K562 (cell line): ENCODE data around the gene SZT2. TPM values are rescaled to one million over a fixed set of nuclear protein-coding genes. Genes with fewer than 3 reads are reported as not detected.
A peak's percentile ranks its signal among the peaks of the same experiment; 100 is the strongest.

Experiments used
- CXXC5 ChIP-seq: fragments of 250-450 bp; sonication (Bioruptor Pico); IDR thresholded peaks from 2 replicates; pipeline ENCODE4 v1.8.0; 2022; ENCODE audit warnings: inconsistent platforms, mild to moderate bottlenecking, moderate library complexity
- USF2 ChIP-seq: sonication (generic); formaldehyde crosslinking; IDR thresholded peaks from 2 replicates; pipeline ENCODE4 v1.5.0; 2020; ENCODE audit warnings: missing genetic modification reagents
- ZBTB33 ChIP-seq: sonication (generic); formaldehyde crosslinking; IDR thresholded peaks from 2 replicates; pipeline ENCODE4 v1.8.1; 2023; ENCODE audit warnings: mild to moderate bottlenecking, missing genetic modification reagents
- ZFX ChIP-seq: sonication (generic); formaldehyde crosslinking; IDR thresholded peaks from 2 replicates; pipeline ENCODE4 v1.8.0; 2022; ENCODE audit warnings: mild to moderate bottlenecking, missing genetic modification reagents, moderate library complexity
- polyA plus RNA-seq, 8 experiments: library from polyadenylated mRNA; depleted of rRNA in 4 of 8; stranded (reverse) in 5 of 8; unstranded in 3 of 8; fragments of >200 nt; fragmentation: Nextera tagmentation in 2 of 8; fragmentation: Illumina TruSeq in 1 of 8; extraction: Ambion mirVana in 2 of 8; extraction: Trizol in 1 of 8; gene quantifications; 2 replicates each; pipeline versions ENCODE4 v1.2.1 to v1.2.3, GENCODE V29; 2011 to 2014; ENCODE audit warnings: inconsistent platforms in 1 of 8, missing spikeins in 1 of 8
- total RNA-seq, 7 experiments: library from RNA; depleted of rRNA in 6 of 7; stranded (reverse); fragments of >200 nt in 6 of 7; fragmentation: Illumina TruSeq in 2 of 7; extraction: Trizol in 2 of 7; gene quantifications; 2 replicates each; pipeline versions ENCODE4 v1.2.1 to v1.2.3, GENCODE V29; 2011 to 2021; ENCODE audit warnings: low replicate concordance in 1 of 7

Gene SZT2
- total and polyA plus RNA-seq, 9 of the 15 experiments (the other 6 are each of a cell fraction or from before 2014, with no cell fraction given) = 0.88 to 31.0 (median 12.8) TPM

DNA sequence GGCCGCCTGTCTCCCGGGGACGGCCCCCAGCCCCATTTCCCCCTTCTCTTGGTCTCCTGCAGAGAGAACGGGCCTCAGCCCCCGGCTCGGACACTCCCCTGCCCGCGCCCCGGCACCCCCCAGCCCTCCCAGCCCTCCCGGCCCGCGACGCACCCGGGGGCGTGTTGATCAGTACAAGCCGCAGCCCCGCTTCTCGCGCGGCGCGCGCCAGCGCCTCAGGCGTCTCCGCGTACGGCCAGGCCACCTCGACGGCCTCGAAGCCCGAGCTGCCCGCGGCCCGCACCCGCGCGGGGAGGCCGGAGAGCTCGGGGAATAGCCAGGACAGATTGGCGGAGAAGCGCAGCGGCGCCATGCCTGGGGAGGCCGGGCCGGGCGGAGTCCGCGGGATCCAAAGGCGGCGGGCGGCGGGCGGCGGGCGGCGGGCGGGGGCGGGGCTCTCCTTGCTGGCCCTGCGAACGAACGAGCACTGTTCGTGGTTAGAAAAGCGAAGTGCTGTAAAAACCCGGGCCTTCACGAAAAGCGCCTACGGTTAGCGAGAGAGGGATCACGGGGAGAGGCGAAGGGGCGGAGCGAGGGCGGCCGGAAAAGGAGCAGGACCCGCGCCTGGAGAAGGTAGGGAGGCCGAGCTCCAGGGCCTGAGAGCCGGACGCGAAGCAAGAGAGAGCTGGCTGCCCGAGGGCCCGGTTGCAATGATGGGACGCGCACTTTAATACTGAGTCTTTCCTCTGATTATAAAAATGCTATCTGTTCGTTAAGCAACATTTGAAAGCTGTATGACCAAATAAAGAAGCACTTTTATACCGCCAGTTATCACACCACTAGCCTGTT, 64.0 kb downstream of the SZT2 start, which contains the start of gene HYI (continued):
- TF ChIP-seq USF2 = 0 out of 2 replicates have a peak, but pooled peaks have one; percentile 28
- peak; percentile 18; the same call in 1 of the 2 replicates for TF ChIP-seq CXXC5 (CRISPR knock-in tag)
- peak; percentile 41; the same call in 1 of the 2 replicates for TF ChIP-seq ZFX (CRISPR knock-in tag)
- peak; percentile 8 for TF ChIP-seq ZBTB33 (CRISPR knock-in tag)
